Natural killer cell (primary cell): ENCODE measurements around the gene JAKMIP1. TPM values are rescaled to one million over a fixed set of nuclear protein-coding genes. Genes with fewer than 3 reads are reported as not detected.

Experiments used
- ATAC-seq, 3 donors: fragments of 150-1000 bp in 2 of 3; fragments of 200-7000 bp in 1 of 3; cut with Tn5 transposase; 1 replicate in 1 of 3; 2 replicates in 2 of 3; pipeline ENCODE4 v1.10.0; 2021; ENCODE audit warnings: mild to moderate bottlenecking in 2 of 3, moderate library complexity in 2 of 3
- DNase-seq, 2 donors: peaks; one replicate each; pipeline versions ENCODE4 v3.0.0 to v3.0.0-alpha.2; 2013 to 2021; ENCODE audit warnings: mixed read lengths in 1 of 2
- H3K27ac ChIP-seq: one replicate; pipeline ENCODE4 v1.5.1; 2013; ENCODE audit warnings: mild to moderate bottlenecking, low read length
- H3K27me3 ChIP-seq: one replicate; pipeline ENCODE4 v1.6.1; 2013; ENCODE audit warnings: low read length; ENCODE audit not compliant: control insufficient read depth, insufficient read depth
- H3K36me3 ChIP-seq: one replicate; pipeline ENCODE4 v1.6.1; 2013; ENCODE audit warnings: low read length; ENCODE audit not compliant: control insufficient read depth, insufficient read depth
- H3K4me1 ChIP-seq: one replicate; pipeline ENCODE4 v1.6.1; 2013; ENCODE audit warnings: low read length; ENCODE audit not compliant: control insufficient read depth, insufficient read depth
- H3K4me3 ChIP-seq: one replicate; pipeline ENCODE4 v1.5.1; 2013; ENCODE audit warnings: low read length
- H3K9me3 ChIP-seq: one replicate; pipeline ENCODE4 v1.6.1; 2013; ENCODE audit warnings: low read length; ENCODE audit not compliant: control insufficient read depth, insufficient read depth
- H3K27ac Mint-ChIP-seq, 2 donors: one replicate each; pipeline ENCODE4 v1.8.0; 2022; ENCODE audit warnings: mild to moderate bottlenecking in 2 of 2, mixed read lengths in 2 of 2, moderate library complexity in 1 of 2
- H3K27me3 Mint-ChIP-seq, 2 donors: one replicate each; pipeline ENCODE4 v1.8.0; 2022; ENCODE audit warnings: low read depth in 2 of 2, mixed read lengths in 2 of 2
- H3K36me3 Mint-ChIP-seq: one replicate; pipeline ENCODE4 v1.8.0; 2022; ENCODE audit warnings: mixed read lengths
- H3K4me1 Mint-ChIP-seq, 2 donors: one replicate each; pipeline ENCODE4 v1.8.0; 2022; ENCODE audit warnings: mixed read lengths in 2 of 2
- H3K4me3 Mint-ChIP-seq: one replicate; pipeline ENCODE4 v1.8.0; 2022; ENCODE audit warnings: mild to moderate bottlenecking, moderate library complexity, mixed read lengths
- H3K9me3 Mint-ChIP-seq, 2 donors: one replicate each; pipeline ENCODE4 v1.8.0; 2022; ENCODE audit warnings: mixed read lengths in 2 of 2
- CTCF ChIP-seq: fragments of 200-600 bp; IDR thresholded peaks from one replicate; pipeline ENCODE4 v1.8.0; 2022; ENCODE audit warnings: antibody characterized with exemption
- WGBS: methylation state at CpG from one replicate; pipeline ENCODE4 v1.1.7; 2013; ENCODE audit warnings: missing lambda C conversion rate; ENCODE audit not compliant: insufficient coverage; 5-methylcytosine and 5-hydroxymethylcytosine counted together
- intact Hi-C: fragments of 100-400 bp; cut with micrococcal nuclease; formaldehyde crosslinking; loops from one replicate; pipeline ENCODE4 v1.14.2; 2022
- total RNA-seq, 4 donors: library from RNA; stranded (reverse); fragments of 120-200 nt in 1 of 4; gene quantifications; one replicate each; pipeline versions ENCODE4 v1.2.3 to v1.2.4, GENCODE V29; 2013 to 2022

Gene JAKMIP1
- total RNA-seq, 3 donors from 2014 or later (not counting 1 experiment from before 2014, with no cell fraction given), result 8.8 to 21.8 (median 16.4) TPM

- no peak overlapping the region for H3K4me3 ChIP-seq
- Mint-ChIP-seq H3K36me3 (no peaks in the 10 kb centered on the region), H3K27me3 (no peaks in the 10 kb centered on the region), H3K4me1 (peaks cover 0 to 19% of the 10 kb centered on the region in 2 donors), H3K4me3 (no peak overlapping the region), H3K9me3 (no peaks in the 10 kb centered on the region), H3K27ac (no peak overlapping the region)
- no peak overlapping the region for H3K27ac ChIP-seq
- DNase-seq (no peak), ATAC-seq (no peak)
- H3K4me1 ChIP-seq, result no peaks in the 10 kb centered on the region
- no peaks in the 10 kb centered on the region for H3K27me3 ChIP-seq
- no peaks in the 10 kb centered on the region for H3K9me3 ChIP-seq
- no peak for TF ChIP-seq CTCF
- intact Hi-C loops, result no loop called here
- WGBS, result 83% methylated on average over 9 of the region's 9 CpGs
- H3K36me3 ChIP-seq, result no peaks in the 10 kb centered on the region
Measured at GRCh38 chr4:6157926-6158325, 42.4 kb downstream of the JAKMIP1 start.

- Mint-ChIP-seq H3K27ac (no peak overlapping the region), H3K9me3 (no peaks in the 10 kb centered on the region), H3K4me1 (peaks cover 0 to 25% of the 10 kb centered on the region in 2 donors), H3K4me3 (no peak overlapping the region), H3K36me3 (no peaks in the 10 kb centered on the region), H3K27me3 (peaks cover 0 to 5% of the 10 kb centered on the region in 2 donors)
- WGBS, result 94% methylated on average over 15 of the region's 15 CpGs
- DNase-seq, result no peak
- TF ChIP-seq CTCF, result no peak
- intact Hi-C loops, result no loop called here
- no peak for ATAC-seq
- Histone ChIP-seq H3K9me3 (no peaks in the 10 kb centered on the region), H3K4me3 (no peak overlapping the region), H3K4me1 (peaks cover 5% of the 10 kb centered on the region), H3K36me3 (no peaks in the 10 kb centered on the region), H3K27ac (no peak overlapping the region), H3K27me3 (no peaks in the 10 kb centered on the region)
Measured at GRCh38 chr4:6155996-6156750, 44.2 kb downstream of the JAKMIP1 start.

- H3K4me3 Mint-ChIP-seq, result no peak overlapping the region
- H3K4me3 ChIP-seq, result no peak overlapping the region
- no peak for DNase-seq
- TF ChIP-seq CTCF, result no peak
- no peaks in the 10 kb centered on the region for H3K36me3 Mint-ChIP-seq
- intact Hi-C loops, result no loop called here
- peaks cover 0 to 26% of the 10 kb centered on the region in 2 donors for H3K4me1 Mint-ChIP-seq
- no peaks in the 10 kb centered on the region for H3K27me3 ChIP-seq
- no peaks in the 10 kb centered on the region for H3K9me3 ChIP-seq
- no peak overlapping the region for H3K27ac ChIP-seq
- H3K9me3 Mint-ChIP-seq, result no peaks in the 10 kb centered on the region
- WGBS, result 63% methylated on average over 7 of the region's 9 CpGs
- H3K27me3 Mint-ChIP-seq, result peaks cover 0 to 10% of the 10 kb centered on the region in 2 donors
- H3K36me3 ChIP-seq, result no peaks in the 10 kb centered on the region
- no peak overlapping the region for H3K27ac Mint-ChIP-seq
- H3K4me1 ChIP-seq, result peaks cover 5% of the 10 kb centered on the region
- ATAC-seq, result no peak
Measured at GRCh38 chr4:6154875-6155274, 45.5 kb downstream of the JAKMIP1 start.

- Histone ChIP-seq H3K4me3 (no peak overlapping the region), H3K36me3 (no peaks in the 10 kb centered on the region), H3K9me3 (no peaks in the 10 kb centered on the region), H3K4me1 (peaks cover 5% of the 10 kb centered on the region), H3K27me3 (no peaks in the 10 kb centered on the region), H3K27ac (no peak overlapping the region)
- Mint-ChIP-seq H3K27ac (no peak overlapping the region), H3K27me3 (peaks cover 0 to 10% of the 10 kb centered on the region in 2 donors), H3K9me3 (no peaks in the 10 kb centered on the region), H3K4me3 (no peak overlapping the region), H3K4me1 (peaks cover 0 to 29% of the 10 kb centered on the region in 2 donors), H3K36me3 (no peaks in the 10 kb centered on the region)
- ATAC-seq (no peak), DNase-seq (no peak)
- WGBS, result 82% methylated on average over 7 of the region's 7 CpGs
- TF ChIP-seq CTCF, result no peak
- intact Hi-C loops, result no loop called here
Measured at GRCh38 chr4:6153874-6154273, 46.5 kb downstream of the JAKMIP1 start.
